Adipose tissue (tissue), 3 donors: ENCODE data around the gene SCN1A. TPM values are rescaled to one million over a fixed set of nuclear protein-coding genes. Genes with fewer than 3 reads are reported as not detected.

ENCODE experiments used
- H3K27ac ChIP-seq: one replicate; pipeline ENCODE4 v1.5.1; 2013; ENCODE audit warnings: low read depth, low read length
- WGBS, 3 donors: extraction: QIAGEN DNeasy Blood & Tissue Kit; methylation state at CpG; one replicate each; pipeline ENCODE4 v1.1.7; 2013; 5-methylcytosine and 5-hydroxymethylcytosine counted together
- polyA plus RNA-seq, 3 donors: library from polyadenylated mRNA; stranded (reverse); fragments of 200-250 nt; gene quantifications; one replicate each; pipeline ENCODE4 v1.2.3, GENCODE V29; 2013
- donor health status: healthy with polysubstance abuse.
- donor health status: Bipolar disorder and iron deficiency.
- donor health status: healthy.

Gene SCN1A
- polyA plus RNA-seq, 3 donors = under 0.01 to 0.01 TPM; not detected in 1

GRCh38 chr2:166091439-166091838 is 36.4 kb downstream of the SCN1A start:
- 35 to 46% (median 37%) methylated on average over 3 of the region's 3 CpGs for WGBS, 3 donors
- H3K27ac ChIP-seq = no peak overlapping the region

- 20 to 50% (median 25%) methylated on average over 5 of the region's 5 CpGs for WGBS, 3 donors
- H3K27ac ChIP-seq = no peak overlapping the region
Observed at GRCh38 chr2:166090908-166091307, 36.9 kb downstream of the SCN1A start.

GRCh38 chr2:166090346-166090745 is 37.5 kb downstream of the SCN1A start:
- WGBS, 3 donors = 81 to 87% (median 84%) methylated on average over 2 of the region's 2 CpGs
- no peak overlapping the region for H3K27ac ChIP-seq

- WGBS, 3 donors = 77 to 90% (median 86%) methylated on average over 3 of the region's 3 CpGs
- H3K27ac ChIP-seq = no peak overlapping the region
Observed at GRCh38 chr2:166088634-166089033, 39.2 kb downstream of the SCN1A start.

DNA sequence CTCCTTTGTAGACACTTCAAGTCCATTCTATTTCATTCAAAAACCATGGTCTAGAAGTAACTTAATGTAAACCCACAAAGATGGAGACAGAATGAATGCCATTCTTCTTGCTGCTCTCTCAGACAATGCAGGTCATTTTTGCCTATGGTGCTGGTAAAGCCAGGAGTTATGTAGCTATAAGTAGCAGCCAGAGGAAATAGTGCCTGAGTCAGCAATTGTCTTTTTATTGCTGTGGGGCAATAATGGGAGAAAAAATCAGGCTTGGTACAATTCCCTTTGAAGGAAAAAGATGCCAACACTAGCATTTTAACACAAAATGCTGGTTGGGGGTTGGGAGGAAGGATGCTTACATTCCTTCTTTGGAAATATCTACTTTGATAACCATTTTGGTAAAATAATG is 43.5 kb downstream of the SCN1A start:
- no peak overlapping the region for H3K27ac ChIP-seq

GRCh38 chr2:166082736-166083135 is 45.1 kb downstream of the SCN1A start:
- H3K27ac ChIP-seq = no peak overlapping the region
- 54 to 72% (median 58%) methylated on average over 2 of the region's 2 CpGs for WGBS, 3 donors

GRCh38 chr2:166081852-166082251 is 46.0 kb downstream of the SCN1A start:
- H3K27ac ChIP-seq = no peak overlapping the region

DNA sequence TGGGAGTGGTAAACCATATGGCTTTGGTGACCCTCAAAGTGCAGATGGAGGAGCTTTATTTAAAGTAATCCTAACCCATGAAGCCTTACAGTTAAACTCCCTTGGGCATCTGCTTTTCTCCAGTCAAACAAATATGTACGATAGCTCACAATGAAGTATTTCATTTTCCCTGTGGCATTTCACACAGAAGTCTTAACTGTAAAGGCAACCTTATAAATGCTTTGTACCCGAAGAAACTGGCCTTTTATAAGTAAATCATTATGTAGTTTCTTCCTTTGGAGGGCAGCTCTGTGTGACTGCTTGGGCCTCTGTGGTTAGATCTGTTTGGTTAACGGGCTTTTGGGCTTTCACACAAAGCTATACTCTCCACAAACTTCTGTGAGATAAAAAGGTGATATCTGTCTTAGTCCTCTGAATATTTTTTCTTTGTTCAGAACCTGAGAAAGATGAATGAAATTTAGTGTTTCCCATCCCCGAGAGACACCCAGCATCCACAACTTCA is 46.6 kb downstream of the SCN1A start:
- 61 to 72% (median 63%) methylated on average over 4 of the region's 4 CpGs for whole genome bisulfite sequencing, 3 donors
- H3K27ac ChIP-seq = no peak overlapping the region

DNA sequence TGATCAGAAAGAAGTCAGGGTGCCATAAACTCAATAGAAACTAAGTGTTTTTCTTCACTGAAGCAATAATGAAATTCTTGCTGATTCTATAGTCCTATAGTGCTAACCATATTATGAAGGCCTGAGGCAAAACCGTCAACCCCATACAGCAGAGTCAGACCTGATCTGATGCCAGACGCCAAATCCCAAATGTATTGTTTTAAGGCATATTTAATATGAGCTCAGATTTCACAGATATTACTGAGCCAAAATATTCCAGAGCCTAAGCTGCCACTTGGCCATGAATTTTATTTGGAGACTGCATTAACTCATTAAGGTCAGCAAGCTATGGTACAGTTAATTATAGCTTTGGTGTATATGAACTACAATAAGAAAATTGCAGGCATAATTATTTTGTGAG is 53.4 kb downstream of the SCN1A start:
- WGBS, 3 donors = 64 to 89% (median 71%) methylated on average over 2 of the region's 2 CpGs
- H3K27ac ChIP-seq = no peak overlapping the region

GRCh38 chr2:166074011-166074410 is 53.8 kb downstream of the SCN1A start:
- no peak overlapping the region for H3K27ac ChIP-seq
- WGBS, 3 donors = 48 to 86% (median 63%) methylated on average over 2 of the region's 2 CpGs

- no peak overlapping the region for H3K27ac ChIP-seq
- WGBS, 3 donors = 43 to 58% (median 55%) methylated on average over 3 of the region's 3 CpGs
Observed at GRCh38 chr2:166070231-166070630, 57.6 kb downstream of the SCN1A start.

GRCh38 chr2:166068981-166069380 is 58.8 kb downstream of the SCN1A start:
- no peak overlapping the region for H3K27ac ChIP-seq
- 59 to 75% (median 70%) methylated on average over 1 of the region's 1 CpG for WGBS, 3 donors

- H3K27ac ChIP-seq = no peak overlapping the region
- WGBS, 3 donors = 46 to 84% (median 49%) methylated on average over 2 of the region's 2 CpGs
Observed at GRCh38 chr2:166067229-166067628, 60.6 kb downstream of the SCN1A start.

- WGBS, 3 donors = 85 to 95% (median 87%) methylated on average over 4 of the region's 4 CpGs
- H3K27ac ChIP-seq = no peak overlapping the region
Observed at GRCh38 chr2:166060191-166060590, 67.6 kb downstream of the SCN1A start.

DNA sequence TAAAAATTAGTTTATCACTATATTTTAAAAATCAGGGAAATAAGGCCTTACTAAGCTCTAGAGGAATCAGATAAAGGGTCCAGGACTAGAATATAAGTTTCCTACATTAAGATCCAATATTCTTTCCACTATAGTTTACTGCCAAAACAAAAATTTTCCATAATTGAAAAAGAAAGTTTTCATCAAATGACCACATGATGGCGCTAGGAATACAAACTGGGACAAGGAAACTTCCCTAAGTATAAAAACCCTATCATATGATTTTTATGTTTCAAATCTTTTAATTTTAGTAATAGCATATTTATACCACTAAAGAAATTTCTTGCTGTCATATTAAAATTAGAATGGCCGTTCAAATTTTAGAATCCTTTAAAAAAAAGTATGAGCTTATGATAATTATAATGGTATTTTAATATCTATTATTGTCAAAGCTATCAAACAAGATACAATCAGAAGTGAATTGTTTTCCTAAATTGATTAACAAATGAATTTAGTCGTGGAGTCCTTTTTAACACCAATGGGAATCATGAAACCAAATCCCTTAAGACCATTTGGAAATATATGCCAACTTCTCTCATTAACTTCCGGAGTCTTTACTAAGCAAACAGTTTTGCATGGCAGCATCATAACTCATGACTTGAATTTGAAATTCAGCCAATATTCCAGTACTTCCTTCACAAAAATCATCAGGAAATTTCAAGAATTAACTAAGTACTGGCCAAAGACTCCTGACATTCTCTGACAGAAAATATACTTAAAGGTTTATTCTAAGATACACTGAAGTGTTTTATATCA is 70.3 kb downstream of the SCN1A start:
- no peak overlapping the region for H3K27ac ChIP-seq
- WGBS, 3 donors = 8% methylated on average over 4 of the region's 4 CpGs

DNA sequence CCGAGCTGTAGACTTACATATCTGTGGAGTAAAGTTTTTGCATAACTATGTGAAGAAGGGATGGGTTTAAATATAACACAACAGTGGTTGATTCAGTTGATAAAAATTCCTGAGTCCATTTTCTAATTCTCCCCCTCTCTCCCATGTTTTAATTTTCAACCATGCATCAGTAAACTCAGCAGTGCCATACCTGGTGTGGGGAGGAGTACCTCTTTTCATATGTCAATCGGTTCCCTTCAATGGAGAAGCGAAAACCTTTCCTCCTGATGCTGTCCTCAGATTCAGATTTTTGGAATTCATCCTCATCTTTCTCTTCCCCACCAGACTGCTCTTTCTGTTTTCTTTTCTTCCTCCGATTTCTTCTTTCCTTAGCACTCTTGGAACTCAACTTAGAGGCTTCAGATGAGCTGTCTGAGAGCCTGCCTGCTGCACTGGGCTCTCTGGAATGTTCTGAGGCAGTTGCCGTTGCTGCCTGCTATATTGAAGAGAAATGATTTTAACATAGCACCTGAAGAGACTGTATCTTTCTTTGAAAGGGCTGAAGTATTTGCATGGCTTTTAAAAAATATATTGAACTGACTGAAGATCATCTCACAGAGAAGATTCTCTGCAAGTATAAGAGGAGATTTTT is 82.9 kb downstream of the SCN1A start:
- WGBS, 3 donors = 72 to 79% (median 79%) methylated on average over 5 of the region's 5 CpGs
- no peak overlapping the region for H3K27ac ChIP-seq

GRCh38 chr2:166042768-166043390 is 84.9 kb downstream of the SCN1A start:
- H3K27ac ChIP-seq = no peak overlapping the region

- no peak overlapping the region for H3K27ac ChIP-seq
- WGBS, 3 donors = 50 to 66% (median 64%) methylated on average over 1 of the region's 1 CpG
Observed at GRCh38 chr2:166042356-166042755, 85.5 kb downstream of the SCN1A start.

DNA sequence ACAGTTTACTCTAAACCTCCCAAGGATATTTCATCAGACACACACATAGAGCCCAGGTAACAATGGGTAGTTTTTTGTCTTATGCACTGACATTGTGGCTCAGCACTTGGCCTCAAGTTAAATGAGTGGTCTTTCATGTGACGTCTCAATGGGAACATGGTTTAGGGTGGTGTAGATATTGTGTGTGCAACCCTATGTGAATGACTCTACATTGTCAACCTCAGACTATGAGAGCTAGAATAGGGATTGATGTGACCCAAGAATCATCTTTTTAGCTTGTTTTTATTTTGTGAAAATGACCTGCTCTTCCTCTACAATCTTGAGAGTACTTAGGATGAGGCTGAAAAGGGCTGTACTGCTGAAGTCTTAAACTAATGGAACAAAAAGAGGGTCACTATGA is 86.2 kb downstream of the SCN1A start:
- WGBS, 3 donors = 82 to 95% (median 91%) methylated on average over 1 of the region's 1 CpG
- no peak overlapping the region for H3K27ac ChIP-seq

- H3K27ac ChIP-seq = no peak overlapping the region
- 0 to 66% (median 49%) methylated on average over 1 of the region's 1 CpG for WGBS, 3 donors
Observed at GRCh38 chr2:166032361-166032760, 95.5 kb downstream of the SCN1A start.
